ENCODE data around the gene SNTG2.

DNA sequence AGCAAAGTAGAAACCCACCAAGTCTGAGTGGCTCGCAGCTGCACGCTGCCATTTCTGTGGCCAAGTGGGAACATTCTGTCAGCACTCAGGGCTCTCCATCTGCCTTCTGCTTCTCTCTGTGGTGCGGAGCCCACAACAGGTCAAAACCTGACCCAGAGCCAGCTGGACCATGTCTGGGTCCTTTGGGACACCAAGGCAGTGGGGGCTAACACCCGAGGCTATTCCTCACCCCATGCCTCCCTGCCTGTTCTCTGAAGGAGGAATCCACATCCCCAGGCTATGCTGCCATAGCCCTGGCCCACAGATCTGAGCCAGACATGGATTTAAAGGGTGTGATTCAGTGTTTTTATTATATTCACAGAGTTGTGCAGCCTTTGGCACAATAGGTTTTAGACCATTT lies 86.4 kb downstream of the SNTG2 start:
- TF ChIP-seq, protein P1, sequence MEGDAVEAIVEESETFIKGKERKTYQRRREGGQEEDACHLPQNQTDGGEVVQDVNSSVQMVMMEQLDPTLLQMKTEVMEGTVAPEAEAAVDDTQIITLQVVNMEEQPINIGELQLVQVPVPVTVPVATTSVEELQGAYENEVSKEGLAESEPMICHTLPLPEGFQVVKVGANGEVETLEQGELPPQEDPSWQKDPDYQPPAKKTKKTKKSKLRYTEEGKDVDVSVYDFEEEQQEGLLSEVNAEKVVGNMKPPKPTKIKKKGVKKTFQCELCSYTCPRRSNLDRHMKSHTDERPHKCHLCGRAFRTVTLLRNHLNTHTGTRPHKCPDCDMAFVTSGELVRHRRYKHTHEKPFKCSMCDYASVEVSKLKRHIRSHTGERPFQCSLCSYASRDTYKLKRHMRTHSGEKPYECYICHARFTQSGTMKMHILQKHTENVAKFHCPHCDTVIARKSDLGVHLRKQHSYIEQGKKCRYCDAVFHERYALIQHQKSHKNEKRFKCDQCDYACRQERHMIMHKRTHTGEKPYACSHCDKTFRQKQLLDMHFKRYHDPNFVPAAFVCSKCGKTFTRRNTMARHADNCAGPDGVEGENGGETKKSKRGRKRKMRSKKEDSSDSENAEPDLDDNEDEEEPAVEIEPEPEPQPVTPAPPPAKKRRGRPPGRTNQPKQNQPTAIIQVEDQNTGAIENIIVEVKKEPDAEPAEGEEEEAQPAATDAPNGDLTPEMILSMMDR (IDR thresholded peaks at IDR 0.05; ENCODE audit: low read depth, low read length, missing input control): no peak
- no peak for TF ChIP-seq TAF1 (conservative IDR thresholded peaks at IDR 0.05)
